SU-DHL-6 (cell line): ENCODE results near the gene FAM118A.

Source experiments
- H2AFZ ChIP-seq: fragments of 200-600 bp; sonication (generic); 2 replicates; pipeline ENCODE4 v1.6.1; 2014; ENCODE audit warnings: low read depth, mild to moderate bottlenecking, moderate library complexity, mixed read lengths, antibody characterized with exemption, low read length; ENCODE audit not compliant: severe bottlenecking
- H3F3A ChIP-seq: fragments of 200-600 bp; shearing (Covaris generic); 2 replicates; pipeline ENCODE4 v1.6.0; 2016; ENCODE audit warnings: antibody characterized with exemption, mild to moderate bottlenecking; ENCODE audit not compliant: insufficient read depth
- H3K27ac ChIP-seq: fragments of 200-600 bp; sonication (generic); 2 replicates; pipeline ENCODE4 v1.5.1; 2016; ENCODE audit warnings: low read depth, mild to moderate bottlenecking, low read length, moderate library complexity, mixed read lengths
- H3K27me3 ChIP-seq: fragments of 200-600 bp; sonication (generic), shearing (Covaris generic); 2 replicates; pipeline ENCODE4 v1.6.0; 2014; ENCODE audit warnings: mild to moderate bottlenecking, low read length
- H3K36me3 ChIP-seq: fragments of 200-600 bp; sonication (generic); 2 replicates; pipeline ENCODE4 v1.6.1; 2014; ENCODE audit warnings: mild to moderate bottlenecking, low read length, mixed read lengths
- H3K4me2 ChIP-seq: fragments of 300-600, 200-600 bp; shearing (Covaris generic), sonication (generic); 2 replicates; pipeline ENCODE4 v1.6.0; 2014; ENCODE audit warnings: low read length, low read depth, mild to moderate bottlenecking; ENCODE audit not compliant: poor library complexity, severe bottlenecking
- H3K4me3 ChIP-seq: fragments of 200-600 bp; sonication (generic); 2 replicates; pipeline ENCODE4 v1.5.1; 2014; ENCODE audit warnings: antibody characterized with exemption, low read length, mild to moderate bottlenecking, mixed read lengths; ENCODE audit not compliant: insufficient read depth, poor library complexity, severe bottlenecking
- H3K79me2 ChIP-seq: fragments of 200-600 bp; sonication (generic); 2 replicates; pipeline ENCODE4 v1.6.1; 2014; ENCODE audit warnings: mild to moderate bottlenecking, low read length, moderate library complexity; ENCODE audit not compliant: insufficient read depth
- H3K9ac ChIP-seq: fragments of 200-600 bp; sonication (generic); 2 replicates; pipeline ENCODE4 v1.7.0; 2014; ENCODE audit warnings: mild to moderate bottlenecking, low read length
- H3K9me2 ChIP-seq: fragments of 200-600 bp; sonication (generic); replicated peaks from 2 replicates; pipeline ENCODE4 v1.6.1; 2014; ENCODE audit warnings: low read length; ENCODE audit not compliant: insufficient read depth
- H3K9me3 ChIP-seq: fragments of 200-600 bp; sonication (generic); 2 replicates; pipeline ENCODE4 v1.6.1; 2014; ENCODE audit warnings: low read length, mixed read lengths; ENCODE audit not compliant: insufficient read depth
- H4K20me1 ChIP-seq: fragments of 200-600 bp; sonication (generic); 2 replicates; pipeline ENCODE4 v1.6.1; 2014; ENCODE audit warnings: low read depth, mild to moderate bottlenecking, antibody characterized with exemption, low read length, moderate library complexity, mixed read lengths
- CTCF ChIP-seq: fragments of 200-600 bp; sonication (generic); IDR thresholded peaks from one replicate; pipeline ENCODE4 v1.5.1; 2017; ENCODE audit warnings: antibody characterized with exemption, mild to moderate bottlenecking, low read length, moderate library complexity; ENCODE audit not compliant: insufficient read depth, poor library complexity, severe bottlenecking
- EZH2phosphoT487 ChIP-seq: fragments of 200-600 bp; sonication (generic), shearing (Covaris generic); conservative IDR thresholded peaks from 2 replicates; pipeline ENCODE4 v1.6.1; 2018; ENCODE audit warnings: mild to moderate bottlenecking, antibody characterized with exemption, low read length, moderate library complexity, mixed read lengths

FAM118A gene

GRCh38 chr22:45298934-45299505 lies 10.7 kb upstream of the FAM118A start:
- Histone ChIP-seq H3K36me3 (no peaks in the 10 kb centered on the region), H3K4me3 (no peak overlapping the region), H3K9ac (no peak overlapping the region), H3F3A (no peaks in the 10 kb centered on the region), H4K20me1 (no peaks in the 10 kb centered on the region), H3K9me2 (no peaks in the 10 kb centered on the region), H3K4me2 (no peak overlapping the region), H2AFZ (no peak overlapping the region), H3K9me3 (no peaks in the 10 kb centered on the region), H3K79me2 (no peaks in the 10 kb centered on the region), H3K27me3 (no peaks in the 10 kb centered on the region), H3K27ac (no peak overlapping the region)
- TF ChIP-seq CTCF (no peak), EZH2phosphoT487 (no peak)

- no peaks in the 10 kb centered on the region for H3K36me3 ChIP-seq
- no peaks in the 10 kb centered on the region for H3K9me2 ChIP-seq
- H3K27ac ChIP-seq: no peak overlapping the region
- H3K79me2 ChIP-seq: no peaks in the 10 kb centered on the region
- no peak overlapping the region for H2AFZ ChIP-seq
- H3K9me3 ChIP-seq: no peaks in the 10 kb centered on the region
- H4K20me1 ChIP-seq: no peaks in the 10 kb centered on the region
- H3K27me3 ChIP-seq: no peaks in the 10 kb centered on the region
- H3F3A ChIP-seq: no peaks in the 10 kb centered on the region
- no peak for TF ChIP-seq EZH2phosphoT487
- TF ChIP-seq CTCF: no peak
- no peak overlapping the region for H3K4me3 ChIP-seq
- no peak overlapping the region for H3K9ac ChIP-seq
- H3K4me2 ChIP-seq: no peak overlapping the region
Measured at GRCh38 chr22:45302751-45303150, 7.0 kb upstream of the FAM118A start.

- Histone ChIP-seq H3F3A (no peaks in the 10 kb centered on the region), H3K9me2 (no peaks in the 10 kb centered on the region), H2AFZ (no peak overlapping the region), H3K4me3 (no peak overlapping the region), H3K79me2 (no peaks in the 10 kb centered on the region), H3K4me2 (no peak overlapping the region), H3K27ac (no peak overlapping the region), H3K9ac (no peak overlapping the region), H3K36me3 (no peaks in the 10 kb centered on the region), H3K9me3 (no peaks in the 10 kb centered on the region), H4K20me1 (no peaks in the 10 kb centered on the region), H3K27me3 (no peaks in the 10 kb centered on the region)
- TF ChIP-seq CTCF (no peak), EZH2phosphoT487 (no peak)
Measured at GRCh38 chr22:45303181-45303580, 6.6 kb upstream of the FAM118A start.
